HG03066 (cell line): Measurements from ENCODE around the gene TRAM2.

Experiments
- ATAC-seq: cut with Tn5 transposase; IDR thresholded peaks from one replicate; pipeline ENCODE4 v1.9.1; 2021; ENCODE audit warnings: low read depth; ENCODE audit not compliant: unreplicated experiment

TRAM2 gene

DNA sequence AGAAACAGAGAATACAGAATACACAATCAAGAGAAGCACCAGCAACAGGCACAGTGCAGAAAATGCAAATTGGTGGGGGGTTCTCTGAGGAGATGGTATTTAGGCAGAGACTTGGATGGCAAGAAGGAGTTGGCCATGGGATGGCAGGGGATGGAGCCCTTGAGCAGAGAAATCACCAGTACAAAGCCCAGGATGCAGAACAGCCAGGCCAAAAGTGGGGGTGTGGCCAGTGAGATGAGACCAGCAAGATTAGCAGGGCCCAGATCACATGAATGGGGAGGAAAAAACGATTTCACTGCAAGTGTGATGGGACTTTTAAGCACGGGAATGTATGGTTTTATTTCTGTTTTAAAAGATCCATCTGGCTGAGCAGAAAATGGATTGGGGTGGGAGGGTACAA, 63.4 kb downstream of the TRAM2 start:
- no peak for ATAC-seq

DNA sequence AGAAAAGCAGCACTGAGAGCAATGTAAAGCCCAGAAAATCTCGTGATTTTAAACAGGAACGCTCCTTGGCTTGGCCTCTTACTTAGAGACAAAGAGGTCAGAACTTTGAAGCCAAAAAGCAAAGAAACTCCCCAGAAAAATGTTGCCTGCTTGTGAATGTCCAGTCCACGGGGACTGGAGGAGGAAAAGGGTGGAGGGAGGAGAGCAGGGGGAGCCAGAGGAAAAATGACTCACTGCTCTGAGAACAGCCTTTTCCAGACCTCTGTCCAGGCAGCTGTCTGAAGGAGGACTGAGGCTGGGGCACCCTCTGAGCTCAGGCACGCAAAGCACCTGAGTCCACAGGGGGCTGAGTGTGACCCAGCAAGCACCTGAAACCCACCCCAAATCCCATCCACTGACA, 64.7 kb downstream of the TRAM2 start:
- no peak for ATAC-seq

DNA sequence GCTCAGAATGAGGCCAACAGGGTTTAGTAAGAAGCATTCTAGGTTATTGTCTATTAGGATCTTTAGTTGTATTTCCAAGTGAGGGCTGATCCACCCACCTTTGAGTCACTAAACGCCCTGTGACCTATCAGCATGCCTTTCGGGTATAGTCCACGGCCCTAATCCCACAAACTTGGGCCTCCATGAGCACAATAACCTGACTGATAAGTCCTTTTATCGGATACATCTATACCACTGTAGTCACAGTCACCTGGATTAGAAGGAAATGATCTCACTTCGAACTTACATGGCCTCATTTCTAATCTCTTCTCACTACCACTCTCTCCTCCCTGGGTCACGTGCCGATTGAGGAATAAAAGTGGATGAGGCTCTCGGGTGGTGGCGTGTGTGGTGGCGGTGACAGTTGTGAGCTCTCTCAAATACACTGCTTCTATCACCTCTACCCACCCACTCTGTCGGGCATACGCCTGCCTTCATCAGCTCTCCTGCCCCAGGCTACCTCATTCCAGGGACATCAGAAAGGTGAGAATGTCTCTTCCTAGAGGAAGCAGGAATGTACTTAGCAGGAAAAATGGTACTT, 65.2 kb downstream of the TRAM2 start:
- no peak for ATAC-seq

DNA sequence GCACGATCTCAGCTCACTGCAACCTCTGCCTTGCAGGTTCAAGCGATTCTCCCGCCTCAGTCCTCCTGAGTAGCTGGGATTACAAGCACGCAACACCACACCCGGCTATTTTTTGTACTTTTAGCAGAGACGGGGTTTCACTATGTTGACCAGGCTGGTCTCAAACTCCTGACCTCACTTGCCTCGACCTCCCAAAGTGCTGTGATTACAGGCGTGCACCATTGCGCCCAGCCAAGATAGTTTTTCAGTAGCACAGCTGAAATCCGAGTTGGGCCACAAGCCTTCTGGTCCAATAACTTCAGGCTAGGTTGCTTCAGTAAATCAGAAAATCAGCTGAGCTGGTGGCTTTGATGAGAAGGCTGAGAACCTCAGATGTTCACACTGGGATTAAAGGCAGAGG, 65.7 kb downstream of the TRAM2 start:
- no peak for ATAC-seq

DNA sequence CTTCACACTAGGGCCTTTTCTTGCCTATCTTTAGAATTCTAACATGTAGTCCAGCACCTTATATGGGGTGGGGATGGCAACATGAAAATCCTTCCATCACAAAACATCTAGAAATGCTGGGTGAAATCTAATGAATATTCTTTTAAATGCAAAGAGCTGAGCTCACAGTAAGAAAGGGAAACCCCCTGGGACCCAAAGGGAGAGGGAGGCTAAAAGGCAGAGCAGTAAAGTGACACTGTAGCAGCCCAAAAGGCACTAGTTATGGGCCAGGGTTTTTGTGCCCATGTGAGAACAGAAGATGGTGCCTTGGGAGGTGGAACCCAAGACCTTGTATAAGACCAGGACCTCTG, 66.7 kb downstream of the TRAM2 start:
- no peak for ATAC-seq

DNA sequence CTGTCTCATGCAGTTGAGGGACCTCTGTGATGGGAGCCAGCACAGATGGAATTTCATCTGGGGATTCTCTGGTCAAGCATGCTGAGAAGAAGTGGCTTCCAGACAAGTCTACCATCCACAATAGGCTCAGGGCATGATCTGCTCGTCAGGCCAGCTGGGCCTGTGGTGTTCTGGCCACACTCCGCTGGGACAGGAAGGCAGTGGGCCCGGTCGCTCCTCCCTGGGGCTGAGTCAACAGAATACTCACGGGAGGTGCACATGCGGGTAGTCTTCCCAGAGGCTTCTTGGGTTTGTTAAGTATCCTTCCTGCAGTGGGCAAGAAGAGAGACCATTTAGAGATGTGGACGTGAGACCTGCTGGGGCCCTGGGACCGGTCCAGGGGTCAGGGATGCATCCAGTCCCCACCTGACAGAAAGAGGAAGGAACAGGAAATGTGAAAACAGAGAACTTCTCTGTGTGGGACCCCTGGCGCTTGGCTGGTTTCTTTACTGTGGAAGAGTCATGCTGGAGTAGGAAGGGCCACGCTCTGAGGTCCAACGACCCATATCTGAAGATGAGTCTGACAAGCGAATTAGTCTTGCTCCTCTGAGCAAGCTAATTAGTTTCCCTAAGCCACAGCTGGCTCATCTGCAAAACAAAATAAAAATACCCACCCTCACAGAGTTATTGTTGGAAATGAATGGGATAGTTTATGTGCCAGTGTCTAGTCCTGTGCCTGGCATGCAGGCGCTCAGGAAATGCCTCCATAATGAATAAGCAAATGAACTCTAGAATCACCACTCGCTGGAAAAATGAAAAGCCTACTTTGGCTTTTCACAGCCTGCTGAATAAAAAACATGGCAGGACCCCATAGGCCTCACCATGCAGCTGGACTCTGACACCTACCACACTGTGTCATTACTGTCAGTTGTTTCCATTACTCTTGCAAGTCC, 67.3 kb downstream of the TRAM2 start:
- ATAC-seq: no peak

DNA sequence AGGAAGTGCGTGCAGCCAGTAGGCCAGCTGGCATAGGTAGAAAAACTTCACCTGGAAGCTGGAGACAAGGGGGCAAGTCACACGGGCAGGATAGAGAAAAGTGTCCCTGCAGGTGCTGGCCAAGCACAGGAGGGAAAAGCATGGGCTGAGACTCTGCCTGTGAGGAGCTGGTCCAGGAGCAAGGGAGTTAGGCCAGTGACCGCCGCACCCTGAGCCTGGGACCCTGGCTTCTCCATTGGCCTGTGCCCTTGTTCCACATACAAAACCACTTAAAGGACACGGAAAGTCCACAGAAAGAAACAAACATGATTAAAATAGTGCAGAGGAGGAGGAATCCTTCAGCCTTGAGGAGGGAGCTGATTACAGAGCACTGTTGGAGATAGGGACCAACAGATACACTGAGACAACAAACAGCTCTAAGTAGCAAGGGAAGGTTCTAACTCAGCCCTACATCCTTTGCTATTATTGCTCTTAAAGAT, 68.6 kb downstream of the TRAM2 start:
- no peak for ATAC-seq

DNA sequence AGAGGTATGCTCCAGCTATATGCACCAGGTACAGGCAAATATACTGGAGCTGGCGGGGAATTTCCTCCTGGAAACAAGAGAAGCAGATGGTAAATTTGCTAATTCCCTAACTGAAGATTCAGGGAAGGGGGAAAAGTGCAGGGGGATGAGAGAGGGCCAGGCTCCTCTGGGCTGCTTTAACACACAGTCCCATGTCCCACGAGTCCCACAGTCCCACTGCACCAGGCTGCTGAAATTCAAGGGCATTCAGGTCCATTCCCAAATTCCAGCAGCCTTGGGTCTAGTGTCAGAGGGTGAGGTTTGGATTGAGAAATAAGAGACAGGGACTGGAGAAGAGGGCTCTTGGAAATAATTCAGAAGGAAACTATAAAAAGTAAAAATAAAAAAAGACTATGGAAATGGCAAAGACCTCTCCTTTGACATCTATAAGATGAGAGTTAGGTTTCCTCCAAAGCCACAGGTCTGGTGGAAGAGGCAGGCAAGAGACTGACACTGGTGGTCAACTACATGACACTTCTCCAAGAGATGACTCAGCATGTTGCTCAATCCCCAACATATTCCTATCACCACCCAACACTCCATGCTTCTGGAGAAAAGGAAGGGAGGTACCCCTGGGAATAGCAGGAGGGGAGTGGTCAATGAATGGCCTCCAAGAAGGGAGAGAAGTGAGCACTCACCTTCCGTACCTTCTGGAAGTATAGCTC, 69.2 kb downstream of the TRAM2 start:
- no peak for ATAC-seq

DNA sequence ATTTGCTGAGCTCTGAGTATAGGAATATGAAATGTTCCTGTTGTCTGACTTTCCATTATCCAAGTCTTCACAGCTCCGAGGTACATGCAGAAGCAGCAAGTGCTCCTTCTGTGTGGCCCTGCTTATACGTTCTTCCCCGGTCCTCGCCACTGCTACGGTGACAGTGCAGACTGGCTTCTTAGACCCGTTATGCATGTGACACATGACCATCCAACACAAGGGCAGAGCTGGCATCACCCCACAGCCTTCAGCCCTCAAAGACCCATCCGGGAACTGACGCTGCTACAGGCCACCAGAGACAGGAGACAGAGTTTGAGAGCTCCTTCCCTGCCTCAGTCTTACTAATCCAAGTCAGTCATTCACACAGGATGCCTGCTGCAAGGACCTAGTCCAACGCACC, 70.4 kb downstream of the TRAM2 start:
- no peak for ATAC-seq

DNA sequence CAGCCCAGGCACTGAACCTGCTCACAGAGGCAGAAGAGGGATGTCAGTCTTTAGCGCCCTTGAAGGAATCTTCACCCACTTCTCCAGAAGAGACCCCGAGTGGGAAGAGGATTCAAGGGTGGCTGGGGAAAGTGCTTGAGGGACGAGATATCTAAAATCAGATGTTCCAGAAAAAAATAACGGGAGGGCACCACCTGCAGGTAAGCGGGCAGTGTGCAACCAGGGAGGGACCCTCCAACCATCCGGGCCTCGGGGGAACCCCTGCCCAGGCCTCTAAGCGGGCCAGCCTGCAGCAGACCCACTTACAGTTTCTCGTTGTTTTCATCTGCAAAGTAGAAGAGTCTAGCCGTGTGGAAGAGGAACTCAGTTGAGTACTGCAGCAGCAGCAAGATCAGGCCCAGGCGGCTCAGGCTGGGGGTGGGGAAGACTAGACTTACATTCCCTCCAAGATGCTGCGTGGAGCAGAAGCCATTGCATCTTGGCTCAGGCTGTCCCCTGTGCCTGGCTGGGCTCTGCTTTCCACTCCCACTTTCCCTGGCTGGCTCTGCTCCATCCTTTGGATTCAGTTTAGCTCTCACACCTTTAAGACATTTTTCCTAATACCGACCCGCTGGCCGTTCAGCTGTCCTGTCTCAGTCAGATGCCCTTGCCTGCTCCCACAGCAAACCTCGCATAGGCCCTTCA, 71.0 kb downstream of the TRAM2 start:
- ATAC-seq: no peak

DNA sequence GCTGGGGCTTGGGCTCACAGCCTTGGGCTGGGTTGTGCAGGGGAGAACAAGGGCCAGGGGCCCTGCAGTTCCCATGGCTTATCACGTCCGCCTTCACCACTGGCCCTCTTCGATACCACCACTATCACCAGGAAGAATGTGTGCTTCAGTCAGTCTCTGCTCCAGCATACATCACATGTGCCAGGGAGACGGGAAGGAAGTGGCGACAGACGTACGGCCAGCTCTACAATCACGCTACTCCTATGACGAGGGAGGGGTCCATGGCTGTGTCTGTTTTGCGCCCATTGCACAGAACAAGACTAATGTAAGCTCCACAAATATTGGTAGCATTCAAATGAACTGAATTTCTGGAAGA, 72.1 kb downstream of the TRAM2 start:
- ATAC-seq: no peak

DNA sequence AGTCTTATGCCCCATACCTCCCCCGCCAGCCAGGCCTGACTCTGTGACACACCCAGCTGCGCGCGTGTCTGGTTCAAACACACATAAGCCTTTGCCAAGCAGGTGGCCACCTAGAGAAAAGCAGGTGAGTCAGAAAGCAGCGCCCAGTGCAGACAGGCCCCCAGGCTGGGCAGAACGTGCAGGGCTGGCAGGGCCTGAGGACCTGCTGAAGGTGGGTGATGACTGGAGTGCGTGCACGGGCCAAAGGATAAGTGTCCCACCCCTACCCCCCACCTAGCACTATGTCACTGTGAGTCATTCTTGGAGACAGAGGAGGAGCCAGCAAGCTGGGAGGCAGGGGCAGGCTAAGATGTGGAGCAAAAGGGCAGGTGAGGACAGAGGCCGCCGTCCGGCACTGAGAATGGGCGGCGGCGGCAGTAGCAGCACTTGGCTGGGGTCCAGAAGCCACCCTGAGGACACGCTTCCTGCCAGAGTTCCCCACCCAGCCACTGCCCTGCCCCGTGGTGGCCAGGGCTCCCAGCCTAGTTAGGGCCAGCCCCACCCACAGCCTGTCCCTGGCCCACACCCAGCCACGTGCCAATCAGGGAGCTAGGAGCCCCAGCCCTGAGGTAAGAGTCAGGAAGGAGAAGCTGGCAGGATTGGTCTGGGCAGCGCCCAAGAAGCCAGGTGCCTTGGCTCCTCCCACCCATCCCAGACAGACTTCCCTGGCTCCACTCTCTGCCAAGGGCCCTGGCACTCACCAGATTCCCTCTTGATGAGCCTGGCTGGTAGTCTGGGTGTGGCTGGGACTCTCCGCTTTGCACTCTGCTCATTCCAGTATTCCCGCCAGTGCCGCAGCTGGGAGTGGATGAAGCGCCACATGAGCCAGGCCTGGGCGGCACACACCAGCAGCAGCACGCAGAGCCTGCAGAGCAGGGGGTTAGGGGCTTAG, 72.7 kb downstream of the TRAM2 start:
- ATAC-seq: no peak

DNA sequence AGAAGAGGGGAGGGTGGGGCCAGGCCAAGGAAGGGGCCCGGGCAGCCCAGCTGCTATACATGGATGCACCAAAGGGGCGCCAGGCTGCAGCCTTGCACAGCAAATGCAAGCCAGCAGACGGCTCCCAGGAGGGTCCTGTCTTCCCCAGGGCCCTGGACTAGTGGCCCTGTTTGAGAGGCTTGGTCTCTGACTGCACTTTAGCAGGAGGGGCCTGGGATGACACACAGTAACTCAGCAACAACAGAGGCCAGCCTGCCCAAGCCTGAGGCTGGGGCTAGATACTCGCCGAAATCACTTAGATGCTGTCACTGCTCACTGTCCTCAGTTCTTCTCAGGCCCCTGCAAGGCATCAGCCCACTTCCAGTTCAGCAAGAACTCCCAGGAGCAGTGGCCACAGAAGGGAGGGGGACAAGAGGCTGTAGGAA, 73.5 kb downstream of the TRAM2 start:
- no peak for ATAC-seq

DNA sequence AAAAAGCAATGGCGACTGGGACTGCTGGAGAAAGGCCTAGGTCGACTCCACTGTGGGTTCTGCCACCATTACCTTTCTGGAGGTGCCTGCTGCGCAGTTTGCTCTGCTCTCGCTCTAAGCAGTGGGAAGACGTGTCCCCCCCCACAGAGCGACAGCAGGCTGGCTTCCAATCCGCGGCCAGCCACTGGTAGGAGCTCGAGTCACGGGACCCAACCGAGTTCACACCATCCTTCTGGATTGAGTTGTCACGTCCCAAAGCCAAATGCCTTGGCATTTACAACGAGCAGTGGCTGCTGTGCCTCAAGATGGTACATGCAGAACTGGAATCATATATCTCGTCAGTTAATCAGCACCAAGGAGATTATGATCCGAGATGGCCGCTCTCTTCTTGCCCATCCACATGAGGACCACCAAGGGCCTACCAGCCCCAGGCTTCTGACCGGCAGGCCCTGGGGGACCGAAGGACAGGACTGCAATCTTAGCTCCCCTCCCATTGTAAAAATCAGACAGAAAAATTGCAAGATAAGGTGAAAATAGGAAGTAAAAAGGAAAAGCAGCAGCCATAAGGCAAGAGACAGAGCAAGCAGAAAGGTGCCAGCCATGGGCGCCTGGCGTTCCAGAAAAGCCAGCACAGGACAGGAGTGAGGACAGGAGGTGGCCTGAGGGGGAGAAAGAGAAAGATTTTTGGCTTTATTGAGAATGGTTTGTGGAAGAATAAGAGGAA, 74.4 kb downstream of the TRAM2 start:
- ATAC-seq: no peak

DNA sequence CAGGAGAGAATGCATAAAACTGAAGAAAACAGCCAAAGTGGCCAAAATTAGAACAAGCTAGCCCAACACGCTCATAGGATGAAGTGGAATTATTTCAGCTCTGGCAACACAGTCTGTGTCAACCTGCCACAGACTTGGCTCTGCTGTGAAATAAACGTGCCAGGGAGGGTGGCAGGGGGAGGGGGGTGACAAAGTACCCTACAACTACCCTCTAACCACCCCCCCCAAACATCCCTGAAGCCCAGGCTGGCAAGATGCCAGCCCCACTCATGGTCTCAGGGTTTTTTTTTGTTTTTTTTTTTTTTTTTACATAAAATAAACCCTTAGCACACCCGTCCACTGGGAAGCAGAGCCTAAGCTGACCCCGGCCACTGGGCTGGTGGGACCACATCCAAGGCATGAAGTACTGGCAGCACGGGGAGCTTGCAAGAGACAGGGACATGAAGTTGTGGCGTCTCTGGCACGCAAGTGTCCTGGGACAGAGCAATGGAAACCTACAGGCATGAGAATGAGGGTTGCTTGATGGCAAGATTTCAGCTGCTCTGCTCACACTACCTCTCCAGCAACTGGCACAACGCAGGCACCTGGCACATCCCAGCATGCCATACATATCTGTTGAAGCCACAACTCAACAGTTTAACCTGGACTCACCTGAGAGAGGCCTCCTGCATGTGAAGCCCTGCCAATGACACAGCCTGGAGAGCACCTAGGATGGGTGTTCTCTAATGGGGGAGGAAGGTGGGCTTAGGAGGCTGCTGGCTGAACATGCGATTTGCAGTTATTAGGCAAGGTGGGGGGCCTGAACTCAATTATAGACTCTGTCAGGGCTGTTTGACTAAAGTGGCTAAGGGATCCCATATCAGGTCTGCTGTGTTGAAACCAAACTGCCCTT, 76.4 kb downstream of the TRAM2 start:
- no peak for ATAC-seq

DNA sequence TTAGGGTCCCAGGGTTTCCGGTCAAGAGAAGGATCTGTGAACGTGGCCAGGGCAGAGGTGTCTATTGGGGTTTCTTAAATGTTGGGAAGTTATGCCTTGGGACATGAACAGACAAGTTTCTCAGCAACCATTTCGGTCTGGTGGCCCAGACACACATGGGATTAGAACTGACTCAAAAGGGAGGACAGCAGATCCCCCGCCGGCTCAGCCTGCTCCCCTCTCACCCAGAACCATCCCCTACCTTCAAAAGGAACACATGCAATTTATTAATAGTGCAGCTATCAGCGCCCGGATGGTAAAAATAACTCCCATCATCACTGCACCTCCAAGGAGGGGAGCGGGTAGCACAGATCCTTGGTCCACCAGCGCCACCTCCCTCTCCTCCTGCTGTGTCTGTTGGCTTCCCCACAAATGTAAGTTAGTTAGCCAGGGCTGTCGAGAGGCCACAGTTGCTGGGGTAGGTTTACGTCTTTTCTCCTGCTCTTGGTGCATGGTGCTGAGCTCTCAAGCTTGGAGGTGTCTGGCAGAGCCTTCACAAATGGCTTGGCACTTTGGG, 77.1 kb downstream of the TRAM2 start:
- no peak for ATAC-seq

DNA sequence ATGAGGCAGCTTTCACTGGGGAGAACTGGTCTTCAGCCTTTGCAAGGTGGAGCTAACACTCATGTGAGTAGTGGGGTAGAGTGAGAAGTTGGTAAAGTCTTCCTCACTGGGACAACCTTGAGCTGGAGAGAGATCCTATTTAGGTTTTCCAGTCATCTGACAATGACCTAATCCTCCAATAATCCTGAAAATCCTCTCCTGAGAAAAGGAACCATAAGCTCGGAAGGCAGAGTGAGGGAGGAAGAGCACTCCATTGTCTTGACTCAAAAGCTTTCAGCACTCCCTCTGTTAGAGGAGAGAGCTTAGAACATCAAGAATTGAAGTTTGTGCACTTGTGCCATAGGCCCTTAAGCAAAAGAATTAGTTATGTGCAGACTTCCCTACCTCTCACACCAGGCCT, 77.8 kb downstream of the TRAM2 start:
- ATAC-seq: no peak

DNA sequence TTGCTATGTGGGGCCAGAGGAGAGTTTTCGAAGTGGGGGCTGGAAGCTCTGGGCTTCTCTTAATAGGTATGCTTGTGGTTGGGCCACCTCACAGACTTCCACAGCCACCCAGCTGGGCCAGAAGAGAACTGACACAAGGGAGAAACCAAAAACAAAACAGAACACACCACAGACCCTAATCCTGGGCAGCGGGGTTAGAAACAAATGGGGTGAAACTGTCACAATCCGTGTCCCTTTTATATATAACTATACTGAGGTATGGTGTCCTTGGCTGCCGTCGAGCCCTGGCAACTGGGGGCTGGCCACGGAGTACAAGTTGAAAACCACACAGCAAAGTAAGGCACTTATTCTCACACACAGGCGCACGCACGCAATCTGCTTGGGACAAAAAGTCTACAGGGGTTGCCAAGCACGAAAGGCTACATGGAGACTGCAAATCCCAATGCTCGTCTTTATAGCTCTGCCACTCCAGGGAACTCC, 78.3 kb downstream of the TRAM2 start:
- ATAC-seq: peak; percentile 59
